NCI-H2196 (cell line): ENCODE data around the gene NT5DC3.

Experiments used
- DNase-seq: peaks from one replicate; lab custom pipeline; 2025; ENCODE audit not compliant: unreplicated experiment; lab: John Stamatoyannopoulos, UW

Gene NT5DC3

GRCh38 chr12:103756443-103756842 is 84.6 kb downstream of the NT5DC3 start:
- no peak for DNase-seq

GRCh38 chr12:103755425-103755824 is 85.6 kb downstream of the NT5DC3 start:
- no peak for DNase-seq

GRCh38 chr12:103751600-103751999 is 89.4 kb downstream of the NT5DC3 start:
- no peak for DNase-seq

- no peak for DNase-seq
These were observed 89.9 kb downstream of the NT5DC3 start for GRCh38 chr12:103751171-103751570.

- DNase-seq, result no peak
These were observed 92.2 kb downstream of the NT5DC3 start for GRCh38 chr12:103748875-103749274.

GRCh38 chr12:103748002-103748401 is 93.0 kb downstream of the NT5DC3 start:
- no peak for DNase-seq

GRCh38 chr12:103745962-103746361 is 95.1 kb downstream of the NT5DC3 start:
- no peak for DNase-seq

- DNase-seq, result no peak
These were observed 97.2 kb downstream of the NT5DC3 start for GRCh38 chr12:103743788-103744187.

GRCh38 chr12:103742349-103742932 is 98.6 kb downstream of the NT5DC3 start:
- peak; percentile 92 for DNase-seq

- DNase-seq, result no peak
These were observed 103.2 kb downstream of the NT5DC3 start for GRCh38 chr12:103737881-103738280.

GRCh38 chr12:103736572-103736971 is 104.5 kb downstream of the NT5DC3 start:
- DNase-seq, result no peak

GRCh38 chr12:103735291-103735690 is 105.7 kb downstream of the NT5DC3 start:
- no peak for DNase-seq

GRCh38 chr12:103734863-103735262 is 106.2 kb downstream of the NT5DC3 start:
- DNase-seq, result no peak

GRCh38 chr12:103731539-103731938 is 109.5 kb downstream of the NT5DC3 start:
- DNase-seq, result no peak

- DNase-seq, result no peak
These were observed 111.5 kb downstream of the NT5DC3 start for GRCh38 chr12:103729499-103729898.

- DNase-seq, result no peak
These were observed 112.7 kb downstream of the NT5DC3 start for GRCh38 chr12:103728323-103728722.

- no peak for DNase-seq
These were observed 113.4 kb downstream of the NT5DC3 start for GRCh38 chr12:103727638-103728037.

GRCh38 chr12:103725398-103725797 is 115.6 kb downstream of the NT5DC3 start:
- no peak for DNase-seq
